ENCODE measurements around the gene TBX1.
"Not testable (repeated sequence)": the region's sequence is repeated elsewhere in the genome, so short reads cannot be mapped to it uniquely, and the experiment has no call there.

The TBX1 gene

DNA sequence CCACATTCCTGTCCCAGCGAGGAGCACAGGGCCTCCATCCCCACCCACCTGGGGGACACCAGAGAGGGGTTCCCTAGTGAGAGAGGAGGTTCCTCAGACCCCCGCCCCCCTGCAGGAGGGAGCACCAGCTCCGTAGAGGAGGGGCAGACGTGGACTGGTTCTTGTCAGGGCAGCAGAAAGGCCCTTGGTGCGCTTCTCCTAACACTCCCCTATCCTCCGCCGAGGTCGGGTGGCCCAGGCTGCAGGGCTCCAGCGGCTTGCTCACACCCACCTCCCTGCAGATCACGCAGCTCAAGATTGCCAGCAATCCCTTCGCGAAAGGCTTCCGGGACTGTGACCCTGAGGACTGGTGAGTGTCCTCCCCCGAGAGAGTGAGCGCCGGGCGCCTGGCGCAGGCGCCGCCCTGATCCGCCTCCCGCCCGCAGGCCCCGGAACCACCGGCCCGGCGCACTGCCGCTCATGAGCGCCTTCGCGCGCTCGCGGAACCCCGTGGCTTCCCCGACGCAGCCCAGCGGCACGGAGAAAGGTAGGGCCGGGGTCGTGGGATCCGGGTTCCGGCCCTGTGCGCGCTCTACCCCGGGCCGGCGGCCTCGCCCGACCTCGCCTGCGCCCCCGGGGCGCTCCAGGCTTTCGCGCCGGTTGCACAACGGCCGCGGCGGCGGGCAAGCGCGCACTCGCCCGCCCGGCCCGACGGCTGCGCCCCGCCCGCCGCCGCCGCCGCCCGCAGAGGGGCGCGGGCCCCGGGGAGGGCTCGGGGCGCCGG is 5.1 kb downstream of the TBX1 start:
- no peak for DNase-seq (ENCODE audit: low read depth in 2 of 2)

DNA sequence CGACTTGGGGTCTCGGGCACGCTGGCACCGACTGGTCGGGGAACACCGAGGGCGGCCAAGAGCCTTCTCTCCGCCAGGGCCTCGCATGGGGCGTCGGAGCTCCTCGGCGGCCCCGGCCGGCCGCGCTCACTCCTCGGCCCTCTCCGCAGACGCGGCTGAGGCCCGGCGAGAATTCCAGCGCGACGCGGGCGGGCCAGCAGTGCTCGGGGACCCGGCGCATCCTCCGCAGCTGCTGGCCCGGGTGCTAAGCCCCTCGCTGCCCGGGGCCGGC is 5.6 kb downstream of the TBX1 start:
- DNase-seq (ENCODE audit: low read depth in 2 of 2) = no peak

DNA sequence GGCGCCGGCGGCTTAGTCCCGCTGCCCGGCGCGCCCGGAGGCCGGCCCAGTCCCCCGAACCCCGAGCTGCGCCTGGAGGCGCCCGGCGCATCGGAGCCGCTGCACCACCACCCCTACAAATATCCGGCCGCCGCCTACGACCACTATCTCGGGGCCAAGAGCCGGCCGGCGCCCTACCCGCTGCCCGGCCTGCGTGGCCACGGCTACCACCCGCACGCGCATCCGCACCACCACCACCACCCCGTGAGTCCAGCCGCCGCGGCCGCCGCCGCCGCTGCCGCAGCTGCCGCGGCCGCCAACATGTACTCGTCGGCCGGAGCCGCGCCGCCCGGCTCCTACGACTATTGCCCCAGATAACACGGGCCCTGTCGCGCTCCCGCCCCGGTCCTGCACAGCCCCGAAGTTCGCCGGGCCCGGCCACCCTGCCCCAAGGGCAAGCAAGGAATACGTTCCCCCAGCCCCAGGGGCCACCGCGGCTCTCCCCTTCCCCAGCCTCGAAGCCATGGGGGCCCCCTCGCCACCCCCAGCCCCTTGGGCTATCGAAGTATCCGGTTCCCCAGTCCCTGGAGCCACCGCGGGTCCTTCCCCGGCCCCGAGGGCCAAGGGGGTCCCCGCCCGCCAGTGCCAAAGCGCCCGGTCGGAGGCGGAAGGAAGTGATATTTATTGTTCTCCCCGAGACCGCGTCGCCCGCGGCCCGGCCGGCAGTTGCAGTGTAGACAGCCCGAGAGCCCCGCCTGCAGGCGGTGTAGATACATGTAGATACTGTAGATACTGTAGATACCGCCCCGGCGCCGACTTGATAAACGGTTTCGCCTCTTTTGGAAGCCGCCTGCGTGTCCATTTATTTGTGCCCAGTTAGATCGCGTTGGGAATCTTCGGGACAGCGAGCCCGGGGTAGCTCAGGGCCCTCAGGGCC is 6.2 kb downstream of the TBX1 start:
- DNase-seq (ENCODE audit: low read depth in 2 of 2) = no peak

DNA sequence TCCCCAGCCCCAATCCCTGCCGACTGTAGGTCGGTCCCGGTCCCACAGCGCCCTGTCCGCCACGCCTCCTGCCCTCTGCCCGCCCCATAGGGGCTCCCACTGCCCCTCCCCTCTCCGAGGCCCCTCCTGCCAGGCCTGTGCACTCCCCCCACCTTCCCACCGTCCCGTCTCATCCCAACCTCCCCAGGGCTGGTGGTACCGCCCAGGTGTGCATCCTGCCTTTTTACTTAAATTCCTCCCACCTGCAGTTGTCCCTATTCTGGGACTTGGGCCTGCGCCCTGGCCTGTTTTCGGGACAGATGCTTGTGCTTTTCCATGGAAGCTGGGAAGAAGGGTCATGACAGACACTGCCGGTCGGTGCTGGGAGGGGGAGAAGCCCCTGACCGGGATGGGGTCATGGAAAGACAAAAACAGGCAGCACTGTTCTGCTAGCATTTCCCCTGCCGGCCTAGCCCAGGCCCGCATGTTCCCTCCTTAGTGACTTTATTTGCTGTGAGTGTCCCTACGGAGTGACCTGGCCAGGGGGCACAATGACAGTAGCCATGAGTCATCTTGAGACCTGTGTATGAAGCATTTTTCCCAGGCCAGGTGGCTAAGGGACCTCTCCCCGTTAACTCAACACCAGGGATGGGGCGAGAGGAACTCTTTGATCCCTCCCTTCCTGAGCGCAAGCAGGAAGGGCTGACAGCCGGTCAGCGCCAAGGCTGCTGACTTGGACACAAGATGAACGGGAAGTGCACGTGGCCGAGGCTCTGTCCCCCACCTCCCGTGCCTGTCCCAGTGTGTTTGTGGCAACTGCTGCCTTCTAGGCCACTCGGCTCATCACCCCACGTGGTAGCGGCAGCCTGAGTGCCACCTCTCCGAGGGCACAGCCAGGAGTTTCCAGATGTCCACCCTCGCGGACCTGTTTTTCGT is 7.1 kb downstream of the TBX1 start:
- DNase-seq (ENCODE audit: low read depth in 2 of 2) = no peak

DNA sequence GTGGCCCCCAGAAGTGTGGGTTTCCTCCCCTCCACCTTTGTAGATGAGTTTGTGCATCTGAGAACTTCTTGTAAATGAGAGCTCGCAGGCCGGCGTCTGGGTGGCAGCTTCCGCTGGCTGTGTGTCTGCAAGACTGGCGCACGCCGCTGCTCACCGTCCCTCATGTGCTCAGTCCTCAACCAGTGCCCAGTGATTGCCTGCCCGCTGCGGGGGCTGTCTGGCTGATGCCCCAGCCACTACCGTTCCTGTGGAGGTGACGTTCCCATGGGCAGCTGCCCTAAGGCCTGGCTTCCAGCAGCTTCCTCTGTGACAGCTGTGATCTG is 8.8 kb downstream of the TBX1 start:
- no peak for DNase-seq (ENCODE audit: low read depth in 2 of 2)

DNA sequence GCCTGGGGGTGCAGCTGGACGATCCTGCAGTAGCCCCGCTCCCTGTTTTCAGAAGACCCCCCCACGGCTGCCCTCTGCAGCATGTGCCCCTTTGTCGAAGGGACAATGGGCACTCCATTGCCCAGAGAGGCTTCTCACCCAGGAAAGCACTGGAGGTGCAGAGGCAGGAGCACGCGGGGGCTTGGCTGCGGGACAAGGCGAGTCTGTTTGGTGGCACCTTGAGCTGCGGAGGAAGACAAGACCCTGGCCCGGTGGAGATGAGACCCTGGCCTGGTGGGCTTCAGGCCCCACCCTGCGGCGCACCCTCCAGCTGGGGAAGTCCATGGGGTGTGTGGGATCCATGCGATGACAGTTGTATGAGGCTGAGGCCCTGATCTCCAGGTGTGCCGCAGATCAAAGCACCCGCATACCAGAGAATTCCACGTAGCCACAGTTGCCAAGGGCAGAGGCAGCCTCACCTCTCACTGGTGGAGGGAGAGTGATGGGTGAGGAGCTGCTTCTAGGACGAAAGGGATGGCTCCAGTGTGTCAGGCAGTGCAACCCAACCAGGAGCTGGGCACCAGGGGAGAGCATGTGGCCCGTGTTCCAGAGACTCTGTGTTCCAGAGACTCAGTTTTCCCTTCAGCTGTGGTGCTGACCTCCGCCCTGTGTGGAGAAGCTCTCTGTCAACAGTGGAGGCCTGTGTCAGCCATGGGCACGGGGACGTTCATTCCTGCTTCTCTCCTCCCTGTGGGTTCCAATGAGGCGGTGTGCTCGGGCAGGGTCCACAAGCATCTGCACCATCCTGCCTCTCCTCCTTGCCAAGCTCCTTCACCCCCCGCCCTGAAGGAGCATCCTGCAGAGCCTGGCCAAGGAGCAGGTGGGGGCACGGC is 10.0 kb downstream of the TBX1 start:
- DNase-seq (ENCODE audit: low read depth in 2 of 2) = no peak

DNA sequence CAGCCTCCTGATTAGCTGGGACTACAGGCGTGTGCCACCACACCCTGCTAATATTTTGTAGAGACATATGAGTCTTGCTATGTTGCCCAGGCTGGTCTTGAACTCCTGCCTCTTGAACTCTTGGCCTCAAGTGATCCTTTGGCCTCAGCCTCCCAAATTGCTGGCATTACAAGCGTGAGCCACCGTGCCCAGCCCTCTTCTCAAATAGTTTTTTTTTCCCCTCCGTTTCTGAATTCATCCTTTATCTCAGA is 11.8 kb downstream of the TBX1 start:
- no peak for DNase-seq (ENCODE audit: low read depth in 2 of 2)

DNA sequence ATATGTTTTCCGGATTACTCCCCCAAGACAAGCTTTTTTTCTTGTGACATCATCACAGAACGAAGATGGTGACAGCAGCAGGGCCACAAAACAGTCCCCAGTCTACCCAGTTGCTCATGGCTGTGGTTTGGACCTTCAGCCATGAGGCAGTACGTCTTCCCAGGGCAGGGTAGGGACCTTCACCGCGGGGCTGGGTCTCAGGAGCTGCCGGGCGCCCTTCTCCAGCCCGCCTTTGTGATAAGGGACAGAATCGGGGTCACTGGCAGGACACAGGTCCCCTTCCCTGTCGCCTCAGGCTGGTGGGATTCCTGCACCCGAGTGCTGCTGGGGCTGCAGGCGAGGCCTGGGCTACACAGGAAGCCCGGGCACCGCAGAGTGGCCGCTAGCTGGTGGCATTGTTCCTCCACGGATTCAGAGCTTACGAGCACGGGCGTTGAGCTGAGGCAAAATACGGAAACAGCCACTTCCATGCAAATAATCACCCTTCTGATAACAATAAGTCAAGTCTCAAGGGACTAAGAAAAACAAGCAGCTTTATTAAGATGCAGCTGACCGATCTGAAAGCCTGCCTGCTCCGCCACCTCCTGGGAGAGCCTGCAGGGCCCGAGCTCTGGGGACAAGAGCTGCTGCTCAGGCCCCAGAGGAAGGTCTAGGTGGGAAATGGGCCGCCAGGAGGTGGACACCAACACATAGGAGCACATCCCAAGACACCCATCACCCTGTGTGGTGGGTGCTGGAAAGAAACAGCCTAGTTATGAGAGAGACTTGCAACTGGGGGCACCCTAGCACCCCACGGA is 12.3 kb downstream of the TBX1 start:
- no peak for DNase-seq (ENCODE audit: low read depth in 2 of 2)

DNA sequence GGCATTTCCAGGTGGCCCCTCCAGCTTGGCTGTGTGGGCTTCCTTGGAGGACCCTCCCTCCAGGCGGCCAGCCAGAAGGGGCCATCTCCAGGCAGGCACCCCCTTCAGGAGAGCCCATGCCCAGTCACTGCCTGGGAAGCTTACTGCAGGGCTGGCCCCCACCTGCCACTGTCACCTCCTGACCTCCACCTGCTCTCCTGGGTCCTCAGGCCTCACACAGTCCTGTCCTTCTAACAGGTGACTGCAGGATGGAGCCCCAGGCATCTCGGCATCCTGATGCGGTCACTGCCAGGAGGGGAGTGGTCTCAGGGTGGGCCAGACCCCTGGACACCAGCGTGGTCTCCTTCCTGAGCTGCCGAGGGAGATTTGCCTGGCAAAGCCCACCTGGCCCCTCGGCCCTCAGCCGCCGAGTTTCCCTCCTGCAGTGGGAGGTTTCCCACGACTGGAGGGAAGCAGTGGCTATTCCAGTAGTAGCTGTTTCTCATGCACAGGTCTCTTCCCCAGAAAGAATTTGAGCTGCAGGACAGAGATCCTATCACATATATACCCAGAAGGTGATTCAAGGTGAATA is 13.0 kb downstream of the TBX1 start:
- no peak for DNase-seq (ENCODE audit: low read depth in 2 of 2)

DNA sequence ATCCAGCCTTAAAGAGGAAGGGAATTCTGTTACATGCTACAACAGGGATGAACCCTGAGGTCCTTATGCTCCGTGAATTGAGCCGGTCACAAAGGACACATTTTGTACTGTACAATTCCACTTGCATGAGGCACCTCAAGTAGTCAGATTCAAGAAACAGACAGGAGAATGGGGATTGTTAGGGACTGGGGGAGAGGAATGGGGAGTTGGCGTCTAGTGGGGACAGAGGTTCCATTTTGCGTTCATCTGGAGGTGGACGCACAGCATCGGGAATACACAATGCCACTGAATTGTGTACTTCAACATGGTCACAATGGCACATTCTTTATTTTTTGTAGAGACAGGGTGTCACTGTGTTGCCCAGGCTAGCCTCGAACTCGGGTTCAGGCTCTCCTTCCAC is 14.1 kb downstream of the TBX1 start:
- no peak for DNase-seq (ENCODE audit: low read depth in 2 of 2)

DNA sequence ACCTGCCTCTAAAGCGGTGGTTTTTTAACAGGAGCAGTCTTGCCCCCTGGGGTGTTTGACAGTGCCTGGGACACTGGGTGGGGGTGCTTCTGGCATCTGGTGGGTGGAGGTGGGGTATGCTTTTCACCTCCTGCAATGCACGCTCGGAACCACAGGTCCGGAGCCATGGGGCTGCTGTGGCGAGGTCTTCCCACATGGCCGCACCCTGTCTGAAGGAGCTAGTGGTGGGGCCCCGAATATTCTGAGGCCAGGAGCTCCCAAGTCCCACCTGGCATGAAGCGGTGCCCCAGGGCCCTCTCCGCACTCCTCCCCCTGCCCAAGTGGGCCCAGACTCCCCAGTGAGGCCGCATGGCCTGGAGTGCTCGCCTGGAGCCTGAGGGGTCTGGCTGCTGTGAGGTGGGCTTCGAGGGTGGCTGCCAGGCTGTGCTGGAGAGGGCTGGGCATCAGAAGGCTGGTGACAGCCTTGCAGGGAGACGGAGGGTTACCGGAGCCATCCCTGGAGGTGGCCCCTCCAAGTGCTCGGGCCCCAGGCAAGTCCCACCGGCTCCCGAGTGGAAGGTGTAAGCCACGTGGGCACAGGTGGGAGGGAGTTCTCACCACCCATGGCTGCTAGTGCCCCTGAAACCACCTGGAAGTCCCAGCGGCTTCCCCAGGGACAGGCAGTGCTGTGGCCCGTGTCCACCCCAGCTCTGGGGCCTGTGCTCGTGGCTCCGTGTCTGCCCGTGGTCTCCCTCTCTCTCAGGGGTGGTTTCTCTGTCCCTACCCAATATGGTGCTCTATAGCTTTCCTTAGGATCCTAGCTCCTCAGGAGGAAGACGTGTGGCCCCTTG is 15.1 kb downstream of the TBX1 start:
- DNase-seq (ENCODE audit: low read depth in 2 of 2) = no peak

DNA sequence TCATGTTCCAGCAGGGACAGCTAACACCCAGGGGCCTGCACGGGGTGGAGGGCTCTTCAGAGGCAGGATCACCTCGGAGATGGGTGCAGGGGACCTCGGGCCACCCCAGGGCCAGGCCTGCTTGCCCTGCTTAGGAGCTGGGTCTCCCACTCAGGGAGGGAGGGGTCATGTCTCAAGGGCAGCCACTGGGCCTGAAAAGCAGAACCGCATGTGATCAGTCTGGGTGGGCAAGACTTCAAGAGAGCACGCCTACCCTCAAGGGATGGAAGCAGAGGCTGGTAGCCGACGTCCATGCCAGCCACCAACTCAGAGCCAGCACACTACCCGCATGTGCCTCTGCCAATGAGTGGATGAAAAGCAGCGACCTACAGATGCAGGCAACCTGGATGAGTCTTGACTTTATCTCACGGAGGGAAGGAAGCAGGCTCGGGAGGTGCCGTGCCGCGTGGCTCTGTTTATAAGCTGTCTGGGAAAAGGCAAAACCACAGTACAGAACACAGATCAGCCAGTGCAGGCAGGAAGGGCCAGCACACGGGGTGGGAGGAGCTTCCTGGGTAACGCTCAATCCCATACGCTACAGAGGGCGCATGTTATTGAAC is 16.0 kb downstream of the TBX1 start:
- no peak for DNase-seq (ENCODE audit: low read depth in 2 of 2)

DNA sequence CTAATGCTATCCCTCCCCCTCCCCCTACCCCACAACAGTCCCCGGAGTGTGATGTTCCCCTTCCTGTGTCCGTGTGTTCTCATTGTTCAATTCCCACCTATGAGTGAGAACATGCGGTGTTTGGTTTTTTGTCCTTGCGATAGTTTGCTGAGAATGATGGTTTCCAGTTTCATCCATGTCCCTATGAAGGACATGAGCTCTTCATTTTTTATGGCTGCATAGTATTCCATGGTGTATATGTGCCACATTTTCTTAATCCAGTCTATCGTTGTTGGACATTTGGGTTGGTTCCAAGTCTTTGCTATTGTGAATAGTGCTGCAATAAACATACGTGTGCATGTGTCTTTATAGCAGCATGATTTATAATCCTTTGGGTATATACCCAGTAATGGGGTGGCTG is 16.6 kb downstream of the TBX1 start:
- DNase-seq (ENCODE audit: low read depth in 2 of 2) = not testable (repeated sequence)

DNA sequence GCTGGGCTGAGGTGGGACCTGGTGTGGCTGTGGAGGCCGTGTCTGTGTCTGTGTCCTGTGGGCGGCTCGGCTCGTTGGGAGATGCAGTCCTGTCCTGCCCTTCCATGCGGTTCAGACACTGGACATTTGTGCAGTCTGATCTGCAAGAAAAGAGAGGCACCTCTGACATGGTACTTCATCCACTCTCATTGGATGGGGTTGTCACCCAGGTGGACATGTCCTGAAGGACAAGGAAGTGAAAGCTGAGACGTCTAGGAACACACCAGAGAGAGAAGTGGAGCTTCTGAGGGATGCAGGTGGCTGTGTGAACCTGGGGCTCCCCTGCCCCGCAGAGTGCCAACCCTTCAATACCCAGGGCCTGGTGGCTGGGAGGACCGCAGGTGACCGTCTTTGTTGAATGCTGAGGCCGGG is 18.4 kb downstream of the TBX1 start:
- DNase-seq (ENCODE audit: low read depth in 2 of 2) = no peak

DNA sequence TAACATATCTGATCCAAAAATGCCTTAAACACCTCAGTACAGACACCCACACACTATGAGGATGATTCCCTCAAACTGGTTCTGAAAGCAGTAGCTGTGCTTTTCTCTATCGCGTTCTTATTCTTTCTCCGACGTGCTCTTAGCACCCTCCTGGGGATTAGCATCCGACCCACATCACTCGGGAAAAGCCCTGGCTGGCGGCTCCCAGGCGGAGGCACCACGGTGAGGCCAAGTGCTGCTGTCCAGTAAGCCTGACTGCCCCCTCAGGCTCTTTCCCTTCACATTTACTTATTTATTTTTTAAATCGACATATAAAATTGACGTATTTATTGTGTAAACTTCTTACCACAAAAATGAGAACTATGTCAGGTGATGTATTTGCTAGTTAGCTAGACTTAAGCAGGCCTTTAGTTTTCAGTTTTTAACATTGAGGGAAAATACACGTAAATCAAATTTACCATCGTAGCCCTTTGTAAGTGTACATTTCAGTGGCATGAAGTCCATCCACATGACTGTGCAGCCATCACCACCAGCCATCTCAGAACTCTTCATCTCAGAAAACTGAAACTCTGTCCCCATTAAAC is 19.2 kb downstream of the TBX1 start:
- DNase-seq (ENCODE audit: low read depth in 2 of 2) = no peak

DNA sequence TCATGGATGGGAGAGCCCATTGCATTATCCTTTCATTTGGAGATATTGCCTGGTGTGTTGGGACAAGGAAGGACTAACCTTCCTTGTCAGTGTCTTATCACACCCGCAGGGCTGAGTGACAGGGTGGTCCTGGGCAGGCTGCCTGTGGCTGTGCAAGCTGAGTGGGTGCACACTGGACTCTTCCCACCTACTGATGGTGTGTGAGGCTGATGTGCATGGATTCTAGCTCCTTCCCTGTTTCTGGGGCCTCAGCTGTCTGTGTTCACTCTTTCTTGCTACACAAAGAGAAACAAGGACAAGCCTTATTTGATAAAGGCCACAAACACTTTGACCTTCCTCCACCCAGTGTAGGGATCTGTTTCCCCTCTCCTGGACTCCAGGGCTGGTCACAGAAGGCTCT is 22.0 kb downstream of the TBX1 start:
- no peak for DNase-seq (ENCODE audit: low read depth in 2 of 2)

DNA sequence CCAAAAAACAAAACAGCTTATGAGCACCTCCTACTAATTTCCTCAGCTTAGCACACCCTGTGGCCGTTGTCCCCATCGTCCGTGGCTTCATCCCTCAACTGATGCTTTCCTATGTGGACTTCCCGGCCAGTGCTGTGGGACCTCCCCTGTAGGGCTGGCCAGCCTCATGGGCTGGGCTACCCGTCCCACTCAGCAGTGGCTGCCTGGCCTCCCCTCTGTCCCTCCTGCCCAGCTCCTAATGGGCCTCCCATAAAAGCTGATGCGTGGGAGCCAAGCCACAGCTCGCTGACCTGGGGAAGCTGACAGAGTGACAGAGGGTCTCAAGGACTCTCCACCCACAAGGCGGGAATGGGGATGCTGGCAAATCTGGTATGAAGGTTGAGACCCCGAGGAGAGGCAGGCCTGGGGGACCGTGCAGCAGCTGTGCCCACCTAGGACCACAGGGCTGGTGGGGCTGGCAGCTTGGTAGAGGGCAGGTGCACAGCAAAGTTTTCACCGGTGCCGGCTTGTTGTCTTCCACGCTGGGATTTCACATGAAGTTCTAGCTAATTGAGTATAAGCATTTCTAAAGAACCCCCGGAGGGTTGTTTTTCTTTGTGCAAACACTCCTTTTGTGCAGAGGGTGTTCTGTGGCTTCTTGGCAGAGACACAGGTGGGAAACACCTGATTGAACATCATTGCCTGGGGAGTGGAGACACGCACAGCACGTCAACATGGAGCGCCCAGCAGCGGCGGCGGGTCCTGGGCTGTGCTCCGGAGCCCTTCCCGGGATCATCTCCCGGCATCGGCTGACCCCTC is 23.2 kb downstream of the TBX1 start:
- no peak for DNase-seq (ENCODE audit: low read depth in 2 of 2)
